GM19099 (cell line): ENCODE measurements around the gene CAMKV.

Source experiments
- POLR2A ChIP-seq: IDR thresholded peaks from 3 replicates; pipeline ENCODE4 v1.6.1; 2011; ENCODE audit warnings: low read depth; ENCODE audit not compliant: insufficient read length; ENCODE audit errors: extremely low read depth

CAMKV gene

DNA sequence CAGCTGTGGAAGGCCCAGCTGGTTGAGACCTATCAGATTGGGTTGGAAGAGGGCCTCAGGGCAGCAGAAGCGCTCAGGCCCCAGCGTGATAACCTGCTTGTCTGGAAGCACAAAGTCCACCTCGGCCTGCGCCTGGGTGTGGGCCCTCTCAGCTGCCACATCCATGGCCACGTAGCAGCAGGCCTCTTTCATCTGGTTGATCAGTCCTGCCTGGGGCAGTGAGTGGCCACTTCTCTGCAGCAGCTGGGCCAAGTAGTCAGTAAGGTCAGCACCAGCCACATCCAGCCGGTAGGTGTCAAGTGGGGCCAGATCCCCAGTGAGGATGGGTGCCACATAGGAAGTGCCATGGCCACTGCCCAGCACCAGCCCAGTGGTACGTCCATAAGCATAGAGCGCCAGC is 3.9 kb upstream of the CAMKV start:
- no peak for TF ChIP-seq POLR2A

DNA sequence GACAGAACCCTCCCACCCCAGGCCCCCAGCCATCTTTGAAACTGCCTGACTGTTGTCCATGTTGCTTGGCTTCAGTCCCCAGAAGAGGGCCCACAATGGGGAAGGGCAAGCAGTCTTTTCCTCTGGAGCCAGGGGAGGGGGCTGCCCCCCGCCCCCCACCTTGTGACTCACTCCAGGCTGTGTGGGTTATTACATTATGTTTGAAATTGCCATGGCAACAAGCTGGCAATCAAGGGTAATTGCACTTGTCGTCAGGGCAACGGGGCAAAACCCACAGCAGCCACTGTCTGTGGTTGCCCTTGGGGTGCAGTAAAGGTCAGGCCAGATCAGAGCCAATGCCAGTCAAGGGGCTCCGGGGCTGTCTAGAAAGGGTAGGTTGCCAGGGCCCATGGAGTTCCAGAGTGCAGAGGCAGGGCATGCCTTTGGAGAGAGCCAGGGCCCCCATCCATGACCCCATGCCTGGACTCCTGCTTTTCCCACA is 3.1 kb upstream of the CAMKV start:
- TF ChIP-seq POLR2A, result no peak

DNA sequence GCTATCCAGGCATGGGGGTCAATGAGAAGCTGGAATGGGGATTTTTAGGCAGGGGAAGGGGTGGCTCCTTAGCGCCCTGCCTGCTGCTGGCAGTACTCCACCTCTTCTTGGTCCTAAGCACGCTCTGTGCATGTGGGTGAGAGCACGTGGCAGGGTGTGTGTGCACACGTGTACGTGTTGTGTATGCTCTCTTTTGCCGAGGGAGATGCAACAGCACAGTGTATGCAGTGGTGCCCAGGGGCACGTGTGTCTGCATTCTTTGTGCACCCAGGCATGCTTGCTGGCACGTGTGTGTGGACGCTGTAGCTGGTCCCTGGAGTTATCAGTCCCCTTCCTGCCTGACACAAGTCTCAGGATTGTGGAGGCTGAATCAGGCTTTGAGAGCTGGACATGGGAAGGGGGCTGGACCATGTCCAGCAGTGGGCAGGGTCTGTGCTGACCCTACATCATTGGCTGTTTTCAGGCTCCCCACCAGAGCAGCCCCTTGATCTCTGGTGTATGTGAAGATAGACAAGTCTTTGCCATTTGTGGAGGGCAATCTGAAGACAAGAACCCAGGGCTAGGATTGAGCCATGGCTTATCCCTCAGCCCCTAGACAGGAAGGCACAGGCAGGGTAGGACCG is 1.9 kb upstream of the CAMKV start:
- no peak for TF ChIP-seq POLR2A

DNA sequence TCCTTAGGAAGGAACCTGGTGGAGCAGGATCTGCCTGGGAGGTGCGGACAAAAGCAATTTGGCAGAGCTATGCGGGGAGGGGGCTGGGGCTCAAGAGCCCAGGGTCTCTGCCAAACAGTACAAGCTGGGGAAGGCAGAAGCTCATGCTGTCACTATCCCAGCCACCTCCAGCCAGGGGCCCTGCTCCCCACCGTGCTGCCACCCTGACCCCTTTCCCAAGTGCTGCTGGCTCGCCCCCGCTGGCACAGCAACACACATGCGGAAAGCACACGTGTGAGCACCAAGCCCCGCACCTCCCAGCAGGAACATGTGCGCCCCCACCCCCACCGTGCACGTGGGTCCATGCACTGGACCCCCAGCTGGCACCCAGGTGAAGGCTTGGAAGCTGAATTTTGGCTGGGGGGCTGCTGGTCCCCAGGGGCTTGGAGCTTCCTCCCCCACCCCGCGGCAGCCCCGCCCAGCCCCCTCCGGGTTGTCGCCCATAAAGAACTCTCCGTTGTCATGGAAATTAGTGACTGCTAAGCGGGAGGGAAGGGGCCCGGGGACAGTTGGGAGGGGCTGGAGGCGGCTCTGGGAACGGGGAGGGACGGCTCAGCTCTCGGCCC is 742 bp downstream of the CAMKV start:
- no peak for TF ChIP-seq POLR2A

DNA sequence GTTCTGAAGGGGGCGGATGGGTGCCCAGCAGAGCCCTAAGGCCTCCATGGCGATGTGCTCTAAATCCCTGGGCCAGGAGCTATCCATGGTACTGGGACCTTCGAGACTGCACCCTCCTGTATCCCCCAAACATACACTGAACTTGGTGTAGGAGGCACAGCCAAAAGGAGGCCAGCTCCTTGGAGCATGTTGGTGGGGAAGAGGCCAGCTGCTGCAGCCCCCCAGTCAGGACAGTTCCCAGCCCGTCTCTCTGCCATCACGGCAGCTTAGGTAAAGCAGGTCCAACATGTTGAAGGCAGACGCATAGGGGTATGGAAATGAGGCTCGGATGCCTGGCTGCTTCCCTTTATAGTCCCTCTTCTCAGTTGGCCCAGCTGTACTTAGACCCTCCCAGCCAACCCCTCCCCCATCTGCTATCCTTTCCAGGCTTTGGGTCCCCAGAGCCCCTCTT is 1.8 kb downstream of the CAMKV start:
- TF ChIP-seq POLR2A, result no peak

DNA sequence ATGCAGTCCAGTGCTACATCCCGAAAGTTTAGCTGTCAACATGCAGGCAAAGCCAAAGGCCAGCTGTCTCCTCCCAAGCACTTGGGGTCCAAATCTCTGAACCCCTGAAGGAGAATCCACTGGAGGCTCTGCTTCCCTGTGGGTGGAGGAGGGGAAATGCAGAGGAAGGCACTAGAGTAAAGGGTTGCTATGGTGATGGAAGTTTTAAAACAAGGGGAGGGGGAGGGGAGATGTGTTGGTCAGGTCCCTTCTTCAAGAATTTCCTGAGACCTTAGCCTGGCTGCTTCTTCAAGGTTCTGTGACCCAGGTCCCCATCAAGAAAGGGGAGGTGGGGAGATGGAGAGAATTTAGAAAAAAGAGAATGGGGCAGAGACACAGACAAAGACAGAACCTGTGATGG is 2.3 kb downstream of the CAMKV start:
- no peak for TF ChIP-seq POLR2A

DNA sequence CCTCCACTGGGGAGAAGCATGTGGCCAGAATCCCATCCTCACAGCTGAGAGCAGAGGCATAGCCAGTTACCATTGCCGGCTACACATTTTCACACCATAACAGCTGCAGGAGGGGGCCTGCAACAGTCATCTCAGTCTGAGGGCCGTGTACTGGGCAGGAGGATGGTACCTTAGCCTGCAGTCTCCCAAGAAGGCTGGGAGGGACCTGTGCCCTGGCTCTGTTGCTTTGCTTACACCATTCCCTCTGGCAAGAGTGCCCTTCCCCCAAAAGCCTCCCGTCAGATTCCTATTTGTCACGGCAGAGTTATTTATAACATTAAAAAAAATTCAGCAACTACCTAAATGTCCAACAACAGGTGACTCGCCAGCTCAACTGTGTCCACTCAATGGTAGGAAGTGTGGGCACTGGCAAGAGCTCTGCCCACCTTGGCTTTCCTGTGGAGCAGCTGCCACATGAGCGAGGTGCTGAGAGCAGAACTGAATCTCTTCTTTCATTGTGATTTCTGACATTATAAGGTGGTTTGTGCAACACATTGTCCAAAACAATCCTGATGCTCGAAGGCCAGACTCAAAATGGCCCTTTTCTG is 4.4 kb downstream of the CAMKV start:
- TF ChIP-seq POLR2A, result no peak

DNA sequence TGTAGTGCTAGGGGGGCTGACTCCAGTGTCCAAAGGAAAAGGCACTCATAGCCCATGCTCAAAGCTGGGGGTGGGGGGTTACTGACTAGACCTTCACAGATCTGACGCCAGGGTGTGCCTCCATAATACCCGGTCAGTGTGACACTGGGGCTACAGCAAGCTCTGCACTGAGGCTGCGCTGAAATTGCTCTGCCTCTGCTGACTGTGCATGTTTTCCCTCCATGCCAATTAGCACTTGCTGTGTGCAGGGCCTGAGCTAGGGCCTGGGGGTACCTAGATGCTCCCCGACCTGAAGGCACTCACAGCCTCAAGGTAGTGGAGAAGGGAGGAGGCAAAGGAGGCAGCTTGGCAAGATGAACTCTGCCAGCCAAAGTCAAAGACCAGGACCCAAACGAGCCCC is 5.2 kb downstream of the CAMKV start:
- no peak for TF ChIP-seq POLR2A

DNA sequence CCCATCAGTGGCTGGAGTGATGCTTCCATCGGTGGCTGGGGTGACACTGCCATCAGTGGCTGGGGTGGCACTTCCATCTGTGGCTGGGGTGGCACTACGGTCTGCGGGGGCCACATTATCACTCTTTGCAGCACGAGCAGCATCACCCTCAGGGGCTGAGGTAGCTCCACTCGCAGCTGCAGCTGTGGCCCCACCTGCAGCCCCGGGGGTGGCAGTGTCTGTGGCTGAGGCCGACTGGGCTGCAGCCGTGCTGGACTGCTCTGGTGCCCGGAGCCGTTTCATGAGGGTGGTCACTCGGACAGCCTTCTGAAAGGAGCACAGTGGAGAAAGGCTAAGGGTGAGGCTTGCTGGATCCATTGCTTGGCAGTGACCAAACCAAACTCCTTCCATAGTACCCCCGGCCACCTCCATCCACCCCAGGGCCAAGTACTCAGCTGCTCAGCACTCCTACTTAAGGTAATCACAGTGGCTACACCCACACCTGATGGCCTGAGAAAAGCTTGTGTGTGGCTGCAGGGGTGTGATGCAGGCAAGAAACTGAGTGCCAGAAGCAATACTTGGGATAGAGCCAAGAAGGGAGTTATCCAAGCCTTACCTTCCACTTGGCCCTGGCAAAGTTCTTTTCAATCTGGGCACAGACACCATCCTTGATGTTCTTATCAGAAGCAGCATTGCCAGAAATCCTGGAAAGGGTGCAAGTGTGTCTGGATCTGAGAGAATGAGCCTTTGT is 10.0 kb downstream of the CAMKV start:
- TF ChIP-seq POLR2A, result no peak

DNA sequence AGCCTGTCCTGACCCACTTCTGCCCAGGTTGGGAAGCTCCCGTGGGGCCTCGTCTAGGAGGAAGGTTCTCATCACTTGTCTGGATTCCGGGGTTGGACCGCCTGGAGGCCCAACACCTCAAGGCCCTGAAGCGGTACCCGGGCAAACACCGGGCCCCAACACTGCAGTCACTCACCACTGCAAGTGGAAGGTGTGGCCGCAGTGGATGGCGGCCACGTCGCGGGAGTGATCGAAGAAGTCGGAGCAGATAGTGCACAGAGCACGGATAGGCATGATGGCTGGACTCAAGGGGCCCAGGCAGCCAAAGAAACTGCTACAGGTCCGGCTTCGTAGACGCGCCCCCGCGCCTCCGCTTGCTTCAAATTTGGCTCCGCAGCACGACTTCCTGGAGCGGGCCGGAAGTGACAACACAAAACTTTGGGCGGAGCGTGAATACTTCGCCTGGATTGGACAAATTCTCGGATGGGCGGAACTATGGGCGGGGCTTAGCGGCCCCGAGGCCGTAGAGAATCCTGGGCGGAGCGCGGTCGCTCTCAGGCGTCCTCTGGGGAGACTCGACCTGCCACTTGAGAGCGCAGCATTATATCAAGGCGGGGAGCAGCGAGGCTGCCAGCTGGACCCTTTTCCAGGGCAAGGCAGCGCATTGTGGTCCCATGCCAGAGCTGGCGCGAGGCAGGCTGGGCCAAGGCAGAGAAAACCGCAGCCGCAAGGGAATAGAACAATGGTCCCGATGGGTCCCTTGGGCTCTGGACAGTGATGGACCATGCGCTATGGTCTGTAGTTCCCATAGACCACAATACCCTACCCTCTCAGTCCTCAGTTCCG is 13.3 kb downstream of the CAMKV start, which contains the start of gene TRAIP:
Gene TRAIP (minus strand): TSS at position 384 of the 825 bp plus-strand sequence. CDS start 111 bp downstream, at position 273.
- peak; percentile 80 for TF ChIP-seq POLR2A

DNA sequence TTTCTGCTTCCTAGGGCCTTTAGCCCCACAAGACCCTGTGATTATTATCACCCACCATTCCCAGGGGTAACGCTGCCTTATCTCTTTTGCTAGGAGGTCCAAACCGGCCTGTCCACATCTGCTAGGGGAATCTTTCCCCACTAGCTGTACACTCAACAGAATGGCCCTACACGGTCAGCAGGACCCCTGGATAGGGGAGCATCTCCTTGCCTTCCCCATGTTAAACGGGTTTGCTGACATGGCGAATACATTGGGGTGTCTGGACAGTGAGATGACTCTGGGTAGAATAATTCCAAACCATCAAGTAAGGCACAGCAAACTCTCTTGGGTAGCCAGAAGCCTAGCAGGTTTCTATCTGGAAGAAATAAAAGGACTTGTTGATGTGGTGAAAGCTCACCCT is 14.0 kb downstream of the CAMKV start:
- TF ChIP-seq POLR2A, result no peak

DNA sequence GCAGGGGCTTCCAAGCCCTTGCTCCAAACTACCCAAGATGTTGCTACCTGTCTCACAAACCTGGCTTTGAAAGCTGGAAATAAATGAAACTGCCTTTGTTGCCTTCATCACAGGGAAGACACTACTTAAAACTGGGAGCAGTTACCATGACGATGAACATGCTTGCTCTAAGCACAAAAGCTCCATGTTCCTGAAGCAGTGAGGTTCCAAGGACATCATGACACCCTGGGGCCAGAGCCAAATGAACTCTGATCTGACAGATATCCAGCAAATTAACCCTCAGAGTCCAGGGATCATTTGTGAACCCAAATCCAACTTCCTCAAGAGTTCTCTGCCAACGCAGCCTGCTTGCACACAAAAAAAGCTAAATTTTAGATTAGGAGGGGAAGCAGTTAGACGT is 24.0 kb downstream of the CAMKV start:
- TF ChIP-seq POLR2A, result no peak

DNA sequence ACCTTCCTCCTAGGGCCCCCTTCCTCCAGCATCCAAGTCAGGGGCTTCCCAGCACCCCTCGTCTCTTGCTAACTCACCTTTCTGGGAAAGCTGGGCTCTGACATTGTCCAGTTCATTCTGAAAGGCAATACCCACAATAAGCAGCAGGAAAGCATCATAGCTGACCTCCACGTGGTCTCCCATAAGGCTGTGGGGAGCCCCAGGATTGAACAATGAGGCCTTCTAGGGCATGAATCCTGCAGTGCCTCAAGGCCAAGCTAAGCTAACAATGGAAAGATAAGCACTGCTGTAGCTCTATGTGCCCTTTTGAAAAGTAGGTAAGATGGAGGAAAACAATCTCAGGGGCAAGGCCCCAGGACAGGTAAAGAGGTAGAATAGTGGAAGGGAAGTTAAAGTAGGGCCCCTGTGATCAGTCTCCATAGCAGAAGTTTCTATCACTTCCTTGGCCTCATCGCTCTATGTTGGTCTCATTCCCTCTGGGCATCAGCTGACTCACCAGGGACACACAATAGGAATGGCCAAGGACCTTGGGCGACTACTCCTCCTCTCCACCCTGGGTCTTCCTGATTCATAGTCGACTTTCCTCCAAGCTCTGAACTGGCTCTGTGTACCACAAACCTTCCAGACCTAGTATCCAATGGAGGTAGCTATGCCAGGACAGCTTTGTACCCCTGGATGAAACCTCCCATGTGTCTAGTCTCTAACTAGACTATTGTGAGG is 25.1 kb downstream of the CAMKV start:
- TF ChIP-seq POLR2A, result no peak
